WERI-Rb-1 (cell line): Measurements from ENCODE around the gene SEMA4G.
A peak's percentile ranks its signal among the peaks of the same experiment; 100 is the strongest.

Experiments used
- DNase-seq: peaks from one replicate; pipeline ENCODE4 v3.0.0-alpha.2; 2020
- H3K27ac ChIP-seq: fragments of 250-450 bp; sonication (Bioruptor Pico); 2 replicates; pipeline ENCODE4 v1.5.1; 2020; ENCODE audit warnings: mild to moderate bottlenecking, moderate library complexity
- H3K27me3 ChIP-seq: fragments of 250-450 bp; sonication (Bioruptor Pico); 2 replicates; pipeline ENCODE4 v1.5.1; 2021; ENCODE audit warnings: mild to moderate bottlenecking, low read depth, moderate library complexity; ENCODE audit not compliant: insufficient read depth, severe bottlenecking
- H3K36me3 ChIP-seq: fragments of 250-450 bp; sonication (Bioruptor Pico); 2 replicates; pipeline ENCODE4 v1.5.1; 2020; ENCODE audit warnings: mild to moderate bottlenecking, moderate library complexity
- H3K4me3 ChIP-seq: 2 replicates; pipeline ENCODE4 v1.5.1; 2011; ENCODE audit warnings: low read depth, mild to moderate bottlenecking, control low read depth, low read length
- H3K9me3 ChIP-seq: fragments of 250-450 bp; sonication (Bioruptor Pico); 2 replicates; pipeline ENCODE4 v1.5.1; 2021; ENCODE audit warnings: mild to moderate bottlenecking, moderate library complexity; ENCODE audit not compliant: severe bottlenecking
- CTCF ChIP-seq: IDR thresholded peaks from 2 replicates; pipeline ENCODE4 v1.5.1; 2011; ENCODE audit warnings: low read depth, mild to moderate bottlenecking, control low read depth, inconsistent platforms, low read length

The SEMA4G gene

DNA sequence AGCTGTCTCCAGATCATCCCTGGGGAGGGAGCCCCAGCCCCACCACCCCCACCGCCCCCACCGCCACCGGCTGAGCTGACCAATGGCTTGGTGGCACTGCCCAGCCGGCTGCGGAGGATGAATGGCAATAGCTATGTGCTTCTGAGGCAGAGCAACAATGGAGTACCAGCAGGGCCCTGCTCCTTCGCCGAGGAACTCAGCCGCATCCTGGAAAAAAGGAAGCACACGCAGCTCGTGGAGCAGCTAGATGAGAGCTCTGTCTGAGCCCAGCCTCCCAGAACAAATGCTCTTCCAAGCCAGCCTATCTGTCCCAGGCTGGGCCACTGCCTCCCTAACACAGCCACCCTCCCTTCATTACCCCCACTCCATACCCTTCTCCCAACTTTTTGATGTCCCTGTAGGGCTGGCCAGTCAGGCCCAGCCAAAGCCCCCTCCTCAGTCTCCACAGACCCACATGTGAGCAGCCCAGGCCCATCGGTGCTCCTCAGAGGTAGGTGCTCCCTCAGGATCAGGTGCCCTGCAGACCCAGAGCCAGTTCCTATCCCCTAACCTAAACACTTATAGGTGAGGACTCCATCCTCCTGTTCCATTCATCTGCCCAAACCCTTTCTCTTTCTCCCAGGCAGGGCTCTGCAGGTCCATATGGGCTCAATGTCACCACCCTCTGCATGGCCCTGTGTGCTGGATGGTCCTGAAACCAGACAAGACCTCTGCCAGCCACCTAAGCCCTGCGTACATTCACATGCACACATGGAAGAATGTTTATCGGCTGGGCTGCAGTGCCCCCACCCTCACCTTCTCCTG lies 14.8 kb downstream of the SEMA4G start:
- H3K27ac ChIP-seq: no peak overlapping the region
- no peaks in the 10 kb centered on the region for H3K27me3 ChIP-seq
- H3K36me3 ChIP-seq: peaks cover 51% of the 10 kb centered on the region
- no peaks in the 10 kb centered on the region for H3K9me3 ChIP-seq
- H3K4me3 ChIP-seq: no peak overlapping the region
- no peak for DNase-seq
- no peak for TF ChIP-seq CTCF

DNA sequence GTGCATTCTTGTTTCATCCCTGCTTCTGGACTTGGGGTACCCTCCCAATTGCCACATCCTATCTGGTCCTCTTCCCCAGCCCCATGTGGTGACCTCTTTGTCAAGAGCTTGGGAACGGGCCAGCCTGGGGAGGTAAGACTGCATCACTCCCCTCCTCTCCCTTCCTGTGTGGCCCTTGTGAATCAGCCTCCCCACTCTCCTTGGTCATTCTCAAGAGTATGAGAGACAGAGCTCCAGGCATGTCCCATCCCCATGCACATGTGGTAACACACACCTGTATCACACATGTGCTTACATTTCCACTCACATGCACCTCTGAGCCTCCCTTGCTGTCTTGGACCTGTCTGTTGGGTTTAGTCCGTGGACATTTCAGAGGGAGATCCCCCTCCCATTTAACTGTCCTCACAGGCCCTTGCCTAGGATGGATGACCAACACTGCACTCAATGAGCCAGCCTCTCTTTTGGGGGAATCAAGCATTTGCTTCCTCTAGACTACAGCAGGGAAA lies 15.4 kb downstream of the SEMA4G start:
- TF ChIP-seq CTCF: no peak
- H3K4me3 ChIP-seq: no peak overlapping the region
- H3K27me3 ChIP-seq: no peaks in the 10 kb centered on the region
- peaks cover 57% of the 10 kb centered on the region for H3K36me3 ChIP-seq
- no peaks in the 10 kb centered on the region for H3K9me3 ChIP-seq
- H3K27ac ChIP-seq: no peak overlapping the region
- no peak for DNase-seq

GRCh38 chr10:100985336-100985735 lies 16.0 kb downstream of the SEMA4G start:
- Histone ChIP-seq H3K27me3 (no peaks in the 10 kb centered on the region), H3K36me3 (peaks cover 57% of the 10 kb centered on the region), H3K9me3 (no peaks in the 10 kb centered on the region), H3K27ac (no peak overlapping the region), H3K4me3 (no peak overlapping the region)
- no peak for DNase-seq
- no peak for TF ChIP-seq CTCF

- Histone ChIP-seq H3K36me3 (peaks cover 57% of the 10 kb centered on the region), H3K27ac (peak overlapping the region; percentile 86)
- TF ChIP-seq CTCF: no peak
Measured at GRCh38 chr10:100986623-100986951, 17.3 kb downstream of the SEMA4G start.

DNA sequence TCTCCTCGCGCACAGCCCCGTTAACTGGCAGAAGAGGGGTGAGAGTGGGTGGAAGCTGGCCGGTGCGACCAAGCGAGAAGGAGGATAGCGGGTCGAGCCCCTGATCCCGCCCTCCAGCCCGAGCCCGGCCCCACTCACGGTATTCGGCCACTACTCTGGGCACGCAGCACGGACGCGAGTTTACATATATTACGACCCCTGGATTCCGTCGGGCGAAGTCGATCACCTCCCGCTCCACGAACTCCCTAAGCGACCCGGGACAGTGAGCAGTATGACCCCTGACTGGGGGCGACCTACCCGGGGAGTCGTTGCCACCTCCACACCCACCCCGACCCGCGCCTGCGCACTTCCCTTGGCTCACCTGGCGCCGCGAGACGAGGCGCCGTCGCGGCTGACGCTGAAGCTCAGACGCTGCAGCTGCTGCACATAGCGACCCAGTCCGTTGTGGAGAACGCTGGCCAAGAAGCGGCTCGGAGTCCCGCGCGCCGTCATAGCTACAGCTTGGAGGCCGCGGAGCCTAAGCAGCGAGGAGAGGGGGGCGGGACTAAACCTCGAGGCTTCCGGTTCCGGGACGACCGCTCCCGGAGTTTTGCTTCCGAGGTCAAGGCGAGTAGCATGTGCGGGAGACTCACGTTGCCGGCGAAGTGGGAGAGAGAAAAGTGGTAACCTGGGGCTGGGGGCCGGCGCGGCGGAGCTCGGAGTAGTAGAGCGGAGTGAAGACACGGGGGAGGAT lies 17.8 kb downstream of the SEMA4G start, which contains the start of the genes MRPL43 and TWNK:
Gene MRPL43, minus strand, starts transcription at position 546 of the 733 bp plus-strand sequence. Its CDS starts 54 bp downstream, at position 492.
Gene TWNK, plus strand, starts transcription at position 592 of the 733 bp plus-strand sequence. CDS start 668 bp downstream, outside the sequence.
- DNase-seq: peak; percentile 83
- Histone ChIP-seq H3K27me3 (no peaks in the 10 kb centered on the region), H3K4me3 (peak within 1 kb of the TSS; percentile 96), H3K36me3 (peaks cover 56% of the 10 kb centered on the region), H3K27ac (peak within 1 kb of the TSS; percentile 86), H3K9me3 (no peaks in the 10 kb centered on the region)
- no peak for TF ChIP-seq CTCF

More at GRCh38 chr10:100986623-100986951, 17.3 kb downstream of the SEMA4G start:
- DNase-seq: no peak
- Histone ChIP-seq H3K4me3 (peak overlapping the region; percentile 96), H3K9me3 (no peaks in the 10 kb centered on the region), H3K27me3 (no peaks in the 10 kb centered on the region)
